Measurements from ENCODE around the gene MTMR1.

GRCh38 chrX:150759568-150760416, 66.6 kb downstream of the MTMR1 start:
- TF ChIP-seq POLR2A (IDR thresholded peaks at IDR 0.05; ENCODE audit: low read length): no peak
- TF ChIP-seq GATA1 (IDR thresholded peaks at IDR 0.05; ENCODE audit: low read depth, low read length): no peak

Measured in erythroblast (primary cell).